Measurements from ENCODE around the gene SETD2. TPM values are rescaled to one million over a fixed set of nuclear protein-coding genes. Genes with fewer than 3 reads are reported as not detected.

Gene SETD2
- total and polyA plus RNA-seq, 2 of the 8 experiments (the other 6 are each of a cell fraction or from before 2014, with no cell fraction given) = 15.7 to 46.3 TPM

DNA sequence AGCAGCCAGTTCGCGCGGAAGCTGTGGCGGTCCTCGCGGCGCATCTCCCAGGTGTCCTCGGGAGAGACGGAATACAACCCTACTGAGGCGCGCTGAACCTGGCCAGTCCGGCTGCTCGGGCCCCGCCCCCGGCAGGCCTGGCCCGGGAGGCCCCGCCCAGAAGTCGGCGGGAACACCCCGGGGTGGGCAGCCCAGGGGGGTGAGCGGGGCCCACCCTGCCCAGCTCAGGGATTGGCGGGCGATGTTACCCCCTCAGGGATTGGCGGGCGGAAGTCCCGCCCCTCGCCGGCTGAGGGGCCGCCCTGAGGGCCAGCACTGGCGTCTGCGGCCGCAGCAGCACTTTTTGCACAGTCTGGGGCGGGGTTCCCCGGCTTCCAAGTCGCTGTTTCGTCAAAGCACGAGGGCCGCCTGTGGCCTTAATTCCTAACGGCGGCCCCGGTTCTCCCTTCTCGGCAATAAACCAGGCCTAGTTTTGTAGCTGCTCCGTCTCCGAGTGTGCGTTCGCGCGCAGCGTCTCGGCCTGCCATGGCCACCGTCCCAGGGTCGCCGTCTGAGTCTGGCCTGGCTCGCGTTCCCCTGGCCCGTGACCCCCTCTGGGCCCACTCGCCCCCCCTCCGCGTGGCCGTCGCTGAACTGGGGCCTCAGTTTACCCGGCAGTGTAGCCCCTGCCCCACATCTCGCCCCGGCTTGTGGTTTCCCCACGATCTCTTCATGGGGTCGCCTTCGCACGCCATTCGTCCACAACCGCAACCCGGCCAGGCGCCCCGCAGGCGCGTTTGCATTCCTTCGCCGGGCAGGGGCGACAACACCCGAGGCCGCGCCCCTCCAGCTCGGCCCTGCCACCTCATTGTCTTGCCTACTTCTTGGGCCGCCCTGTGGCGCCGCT is 154.4 kb downstream of the SETD2 start (continued):
- TF ChIP-seq E2F6 (IDR thresholded peaks at IDR 0.05) (peak; percentile 21; the same call in 1 of the 2 replicates), GABPA (IDR thresholded peaks at IDR 0.05; ENCODE audit: borderline replicate concordance, insufficient read depth, low read length) (0 out of 2 replicates have a peak, but pooled peaks have one; percentile 28), HDAC6 (IDR thresholded peaks at IDR 0.05; ENCODE audit: low read depth, low read length) (no peak), RFX5 (IDR thresholded peaks at IDR 0.05; ENCODE audit: borderline replicate concordance, low read depth, low read length) (no peak), SP4 (IDR thresholded peaks at IDR 0.05; ENCODE audit: low read length) (no peak), TAF1 (IDR thresholded peaks at IDR 0.05; ENCODE audit: low read depth, low read length) (peak; percentile 67), JUND (IDR thresholded peaks at IDR 0.05; ENCODE audit: low read length) (no peak), YY1 (IDR thresholded peaks at IDR 0.05; ENCODE audit: low read depth, low read length) (no peak)
- TF ChIP-seq, protein P1, sequence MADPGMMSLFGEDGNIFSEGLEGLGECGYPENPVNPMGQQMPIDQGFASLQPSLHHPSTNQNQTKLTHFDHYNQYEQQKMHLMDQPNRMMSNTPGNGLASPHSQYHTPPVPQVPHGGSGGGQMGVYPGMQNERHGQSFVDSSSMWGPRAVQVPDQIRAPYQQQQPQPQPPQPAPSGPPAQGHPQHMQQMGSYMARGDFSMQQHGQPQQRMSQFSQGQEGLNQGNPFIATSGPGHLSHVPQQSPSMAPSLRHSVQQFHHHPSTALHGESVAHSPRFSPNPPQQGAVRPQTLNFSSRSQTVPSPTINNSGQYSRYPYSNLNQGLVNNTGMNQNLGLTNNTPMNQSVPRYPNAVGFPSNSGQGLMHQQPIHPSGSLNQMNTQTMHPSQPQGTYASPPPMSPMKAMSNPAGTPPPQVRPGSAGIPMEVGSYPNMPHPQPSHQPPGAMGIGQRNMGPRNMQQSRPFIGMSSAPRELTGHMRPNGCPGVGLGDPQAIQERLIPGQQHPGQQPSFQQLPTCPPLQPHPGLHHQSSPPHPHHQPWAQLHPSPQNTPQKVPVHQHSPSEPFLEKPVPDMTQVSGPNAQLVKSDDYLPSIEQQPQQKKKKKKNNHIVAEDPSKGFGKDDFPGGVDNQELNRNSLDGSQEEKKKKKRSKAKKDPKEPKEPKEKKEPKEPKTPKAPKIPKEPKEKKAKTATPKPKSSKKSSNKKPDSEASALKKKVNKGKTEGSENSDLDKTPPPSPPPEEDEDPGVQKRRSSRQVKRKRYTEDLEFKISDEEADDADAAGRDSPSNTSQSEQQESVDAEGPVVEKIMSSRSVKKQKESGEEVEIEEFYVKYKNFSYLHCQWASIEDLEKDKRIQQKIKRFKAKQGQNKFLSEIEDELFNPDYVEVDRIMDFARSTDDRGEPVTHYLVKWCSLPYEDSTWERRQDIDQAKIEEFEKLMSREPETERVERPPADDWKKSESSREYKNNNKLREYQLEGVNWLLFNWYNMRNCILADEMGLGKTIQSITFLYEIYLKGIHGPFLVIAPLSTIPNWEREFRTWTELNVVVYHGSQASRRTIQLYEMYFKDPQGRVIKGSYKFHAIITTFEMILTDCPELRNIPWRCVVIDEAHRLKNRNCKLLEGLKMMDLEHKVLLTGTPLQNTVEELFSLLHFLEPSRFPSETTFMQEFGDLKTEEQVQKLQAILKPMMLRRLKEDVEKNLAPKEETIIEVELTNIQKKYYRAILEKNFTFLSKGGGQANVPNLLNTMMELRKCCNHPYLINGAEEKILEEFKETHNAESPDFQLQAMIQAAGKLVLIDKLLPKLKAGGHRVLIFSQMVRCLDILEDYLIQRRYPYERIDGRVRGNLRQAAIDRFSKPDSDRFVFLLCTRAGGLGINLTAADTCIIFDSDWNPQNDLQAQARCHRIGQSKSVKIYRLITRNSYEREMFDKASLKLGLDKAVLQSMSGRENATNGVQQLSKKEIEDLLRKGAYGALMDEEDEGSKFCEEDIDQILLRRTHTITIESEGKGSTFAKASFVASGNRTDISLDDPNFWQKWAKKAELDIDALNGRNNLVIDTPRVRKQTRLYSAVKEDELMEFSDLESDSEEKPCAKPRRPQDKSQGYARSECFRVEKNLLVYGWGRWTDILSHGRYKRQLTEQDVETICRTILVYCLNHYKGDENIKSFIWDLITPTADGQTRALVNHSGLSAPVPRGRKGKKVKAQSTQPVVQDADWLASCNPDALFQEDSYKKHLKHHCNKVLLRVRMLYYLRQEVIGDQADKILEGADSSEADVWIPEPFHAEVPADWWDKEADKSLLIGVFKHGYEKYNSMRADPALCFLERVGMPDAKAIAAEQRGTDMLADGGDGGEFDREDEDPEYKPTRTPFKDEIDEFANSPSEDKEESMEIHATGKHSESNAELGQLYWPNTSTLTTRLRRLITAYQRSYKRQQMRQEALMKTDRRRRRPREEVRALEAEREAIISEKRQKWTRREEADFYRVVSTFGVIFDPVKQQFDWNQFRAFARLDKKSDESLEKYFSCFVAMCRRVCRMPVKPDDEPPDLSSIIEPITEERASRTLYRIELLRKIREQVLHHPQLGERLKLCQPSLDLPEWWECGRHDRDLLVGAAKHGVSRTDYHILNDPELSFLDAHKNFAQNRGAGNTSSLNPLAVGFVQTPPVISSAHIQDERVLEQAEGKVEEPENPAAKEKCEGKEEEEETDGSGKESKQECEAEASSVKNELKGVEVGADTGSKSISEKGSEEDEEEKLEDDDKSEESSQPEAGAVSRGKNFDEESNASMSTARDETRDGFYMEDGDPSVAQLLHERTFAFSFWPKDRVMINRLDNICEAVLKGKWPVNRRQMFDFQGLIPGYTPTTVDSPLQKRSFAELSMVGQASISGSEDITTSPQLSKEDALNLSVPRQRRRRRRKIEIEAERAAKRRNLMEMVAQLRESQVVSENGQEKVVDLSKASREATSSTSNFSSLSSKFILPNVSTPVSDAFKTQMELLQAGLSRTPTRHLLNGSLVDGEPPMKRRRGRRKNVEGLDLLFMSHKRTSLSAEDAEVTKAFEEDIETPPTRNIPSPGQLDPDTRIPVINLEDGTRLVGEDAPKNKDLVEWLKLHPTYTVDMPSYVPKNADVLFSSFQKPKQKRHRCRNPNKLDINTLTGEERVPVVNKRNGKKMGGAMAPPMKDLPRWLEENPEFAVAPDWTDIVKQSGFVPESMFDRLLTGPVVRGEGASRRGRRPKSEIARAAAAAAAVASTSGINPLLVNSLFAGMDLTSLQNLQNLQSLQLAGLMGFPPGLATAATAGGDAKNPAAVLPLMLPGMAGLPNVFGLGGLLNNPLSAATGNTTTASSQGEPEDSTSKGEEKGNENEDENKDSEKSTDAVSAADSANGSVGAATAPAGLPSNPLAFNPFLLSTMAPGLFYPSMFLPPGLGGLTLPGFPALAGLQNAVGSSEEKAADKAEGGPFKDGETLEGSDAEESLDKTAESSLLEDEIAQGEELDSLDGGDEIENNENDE (IDR thresholded peaks at IDR 0.05; ENCODE audit: insufficient replicate concordance, low read length) = no peak

Data from H1 (cell line).